Activated CD8-positive, alpha-beta T cell treated with anti-CD3 and anti-CD28 coated beads for 36 hours (primary cell): ENCODE measurements around the gene R3HDM2. TPM values are rescaled to one million over a fixed set of nuclear protein-coding genes. Genes with fewer than 3 reads are reported as not detected.

Source experiments
- ATAC-seq: fragments of 200-7000 bp; cut with Tn5 transposase; one replicate; pipeline ENCODE4 v1.10.0; 2021; ENCODE audit warnings: mild to moderate bottlenecking, moderate library complexity
- CTCF ChIA-PET: fragments of 350-600 bp; sonication (Branson Sonifier 250); formaldehyde crosslinking; loops from one replicate; lab custom pipeline; 2021; ENCODE audit warnings: antibody characterized with exemption; lab: Charles Lee
- POLR2A ChIA-PET: fragments of 350-600 bp; sonication (Branson Sonifier 250); formaldehyde crosslinking; loops from one replicate; lab custom pipeline; 2021; ENCODE audit warnings: antibody characterized with exemption; lab: Charles Lee
- DNase-seq: peaks from one replicate; pipeline ENCODE4 v3.0.0-alpha.2; 2020
- H3K27ac Mint-ChIP-seq: one replicate; pipeline ENCODE4 v1.8.0; 2021; ENCODE audit warnings: mild to moderate bottlenecking, mixed read lengths
- H3K27me3 Mint-ChIP-seq: one replicate; pipeline ENCODE4 v1.8.0; 2021; ENCODE audit warnings: mixed read lengths
- H3K36me3 Mint-ChIP-seq: one replicate; pipeline ENCODE4 v1.8.0; 2021; ENCODE audit warnings: low read depth, mixed read lengths
- H3K4me1 Mint-ChIP-seq: one replicate; pipeline ENCODE4 v1.8.0; 2021; ENCODE audit warnings: low read depth, mixed read lengths
- H3K4me3 Mint-ChIP-seq: one replicate; pipeline ENCODE4 v1.8.0; 2021; ENCODE audit warnings: mild to moderate bottlenecking, moderate library complexity, mixed read lengths
- H3K9me3 Mint-ChIP-seq: one replicate; pipeline ENCODE4 v1.8.0; 2021; ENCODE audit warnings: mixed read lengths
- intact Hi-C: fragments of 100-400 bp; cut with micrococcal nuclease; formaldehyde crosslinking; loops from one replicate; pipeline ENCODE4 v1.10.0; 2022
- total RNA-seq, 2 experiments: library from RNA; stranded (reverse); gene quantifications; one replicate each; pipeline ENCODE4 v1.2.3, GENCODE V29; 2021
- TF ChIP-seq, protein P1 (sequence below): fragments of 200-600 bp; IDR thresholded peaks from one replicate; pipeline ENCODE4 v1.8.0; 2022; ENCODE audit warnings: antibody characterized with exemption, mild to moderate bottlenecking

R3HDM2 gene
- total RNA-seq, 2 experiments from 2014 or later = 33.2 to 44.0 TPM

DNA sequence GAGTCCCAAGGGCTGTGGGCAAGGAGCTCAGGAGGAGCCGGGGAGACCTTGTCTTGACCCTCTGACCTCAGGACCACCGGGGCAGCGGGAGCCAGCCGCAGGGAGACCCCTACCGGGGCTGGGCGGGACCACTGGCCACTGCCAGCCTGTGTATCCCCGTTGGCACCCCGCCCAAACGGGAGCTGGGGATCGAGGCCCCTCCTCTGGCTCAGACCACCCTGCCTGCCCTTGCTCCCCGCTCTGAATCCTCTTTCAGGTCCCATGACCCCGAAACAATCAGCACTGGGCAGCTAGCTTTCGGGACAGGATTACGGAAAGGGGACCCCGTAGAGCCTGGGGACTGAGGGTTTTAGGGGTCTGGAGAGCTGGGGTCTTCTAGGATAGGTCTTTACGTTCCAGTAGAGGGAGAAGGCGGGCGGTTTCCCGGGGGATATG is 30.0 kb upstream of the R3HDM2 start:
- TF ChIP-seq, protein P1, sequence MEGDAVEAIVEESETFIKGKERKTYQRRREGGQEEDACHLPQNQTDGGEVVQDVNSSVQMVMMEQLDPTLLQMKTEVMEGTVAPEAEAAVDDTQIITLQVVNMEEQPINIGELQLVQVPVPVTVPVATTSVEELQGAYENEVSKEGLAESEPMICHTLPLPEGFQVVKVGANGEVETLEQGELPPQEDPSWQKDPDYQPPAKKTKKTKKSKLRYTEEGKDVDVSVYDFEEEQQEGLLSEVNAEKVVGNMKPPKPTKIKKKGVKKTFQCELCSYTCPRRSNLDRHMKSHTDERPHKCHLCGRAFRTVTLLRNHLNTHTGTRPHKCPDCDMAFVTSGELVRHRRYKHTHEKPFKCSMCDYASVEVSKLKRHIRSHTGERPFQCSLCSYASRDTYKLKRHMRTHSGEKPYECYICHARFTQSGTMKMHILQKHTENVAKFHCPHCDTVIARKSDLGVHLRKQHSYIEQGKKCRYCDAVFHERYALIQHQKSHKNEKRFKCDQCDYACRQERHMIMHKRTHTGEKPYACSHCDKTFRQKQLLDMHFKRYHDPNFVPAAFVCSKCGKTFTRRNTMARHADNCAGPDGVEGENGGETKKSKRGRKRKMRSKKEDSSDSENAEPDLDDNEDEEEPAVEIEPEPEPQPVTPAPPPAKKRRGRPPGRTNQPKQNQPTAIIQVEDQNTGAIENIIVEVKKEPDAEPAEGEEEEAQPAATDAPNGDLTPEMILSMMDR = no peak
- H3K4me1 Mint-ChIP-seq = peaks cover 50% of the 10 kb centered on the region
- no peaks in the 10 kb centered on the region for H3K36me3 Mint-ChIP-seq
- H3K9me3 Mint-ChIP-seq = no peaks in the 10 kb centered on the region
- intact Hi-C loops = no loop called here
- H3K4me3 Mint-ChIP-seq = peak overlapping the region; percentile 86
- POLR2A ChIA-PET = interaction anchor here (0.8 to 5.8 kb wide), 6 partner anchors 9 to 59 kb away, joined by 3 to 50 read pairs (median 6); partner anchors contain the start of gene ARHGAP9
- DNase-seq = no peak
- H3K27me3 Mint-ChIP-seq = peaks cover 4% of the 10 kb centered on the region
- no peak for ATAC-seq
- no peak overlapping the region for H3K27ac Mint-ChIP-seq
- CTCF ChIA-PET = interaction anchor here (1.1 to 6.8 kb wide), 9 partner anchors 8 to 219 kb away, joined by 3 to 152 read pairs (median 6); partner anchors contain the start of genes ARHGAP9 and INHBC

- TF ChIP-seq, protein P1 = no peak
- ATAC-seq (no peak), DNase-seq (peak; percentile 58)
- CTCF ChIA-PET = interaction anchor here (1.1 to 6.8 kb wide), 9 partner anchors 8 to 219 kb away, joined by 3 to 152 read pairs (median 6); partner anchors contain the start of genes ARHGAP9 and INHBC
- peaks cover 54% of the 10 kb centered on the region for H3K4me1 Mint-ChIP-seq
- H3K27me3 Mint-ChIP-seq = peaks cover 4% of the 10 kb centered on the region
- no peaks in the 10 kb centered on the region for H3K36me3 Mint-ChIP-seq
- H3K4me3 Mint-ChIP-seq = peak overlapping the region; percentile 86
- POLR2A ChIA-PET = interaction anchor here (0.8 to 5.8 kb wide), 6 partner anchors 9 to 59 kb away, joined by 3 to 50 read pairs (median 6); partner anchors contain the start of gene ARHGAP9
- intact Hi-C loops = no loop called here
- no peaks in the 10 kb centered on the region for H3K9me3 Mint-ChIP-seq
- no peak overlapping the region for H3K27ac Mint-ChIP-seq
Measured at GRCh38 chr12:57460468-57460784, 29.6 kb upstream of the R3HDM2 start.

DNA sequence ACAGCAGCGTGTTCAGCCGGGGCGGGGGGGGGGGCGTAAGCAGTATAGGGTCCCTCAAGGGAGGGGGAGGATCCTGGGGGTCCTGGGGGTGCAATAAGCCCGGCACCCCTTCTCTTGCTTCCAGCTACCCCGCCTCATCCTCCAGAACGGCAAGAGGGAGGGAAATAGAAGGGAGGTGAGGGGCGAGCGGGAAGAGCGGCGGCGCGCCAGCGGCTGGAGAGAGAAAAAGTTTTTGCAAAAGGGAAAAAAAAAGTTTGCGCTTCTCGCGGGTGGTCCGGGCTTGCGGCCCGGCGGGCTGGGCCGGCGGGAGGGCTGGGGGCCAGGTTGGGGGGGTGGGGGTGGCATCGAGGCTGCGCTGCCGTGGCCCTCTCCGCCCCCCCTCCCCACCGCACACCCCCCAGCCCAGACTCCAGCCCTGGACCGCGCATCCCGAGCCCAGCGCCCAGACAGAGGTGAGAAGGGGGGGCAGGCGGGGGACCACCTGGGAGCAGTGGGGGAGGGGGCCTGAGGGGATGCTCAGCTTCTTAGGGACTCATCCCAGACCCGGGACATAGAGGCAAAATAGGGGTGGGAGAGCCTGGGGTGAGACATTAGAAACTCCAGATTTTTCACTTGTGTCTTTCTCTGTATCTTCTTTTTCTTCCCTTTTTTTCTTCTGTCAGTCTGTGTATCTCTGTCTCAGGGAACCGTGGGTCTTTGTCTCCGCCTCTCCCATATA is 29.1 kb upstream of the R3HDM2 start, which contains the start of gene GLI1:
Gene GLI1, plus strand, starts transcription at position 36 of the 718 bp plus-strand sequence. CDS start 3,907 bp downstream, outside the sequence.
- H3K36me3 Mint-ChIP-seq = no peaks in the 10 kb centered on the region
- peak within 1 kb of the TSS; percentile 96 for H3K27ac Mint-ChIP-seq
- no peaks in the 10 kb centered on the region for H3K9me3 Mint-ChIP-seq
- TF ChIP-seq, protein P1 = no peak
- peaks cover 57% of the 10 kb centered on the region for H3K4me1 Mint-ChIP-seq
- DNase-seq = no peak
- POLR2A ChIA-PET = interaction anchor here (1.0 to 5.8 kb wide), 6 partner anchors 9 to 58 kb away, joined by 3 to 50 read pairs (median 7); partner anchors contain the start of gene ARHGAP9
- CTCF ChIA-PET = interaction anchor here (1.0 to 6.8 kb wide), 34 partner anchors 7 to 381 kb away, joined by 3 to 152 read pairs (median 5); partner anchors contain the start of genes ARHGAP9, INHBC, NEMP1 and OS9
- H3K27me3 Mint-ChIP-seq = peaks cover 4% of the 10 kb centered on the region
- intact Hi-C loops = loop anchor here (5.0 to 10.0 kb wide), 2 partner anchors 155 to 198 kb away; no protein-coding TSS in a partner anchor
- ATAC-seq = no peak
- peak within 1 kb of the TSS; percentile 86 for H3K4me3 Mint-ChIP-seq

DNA sequence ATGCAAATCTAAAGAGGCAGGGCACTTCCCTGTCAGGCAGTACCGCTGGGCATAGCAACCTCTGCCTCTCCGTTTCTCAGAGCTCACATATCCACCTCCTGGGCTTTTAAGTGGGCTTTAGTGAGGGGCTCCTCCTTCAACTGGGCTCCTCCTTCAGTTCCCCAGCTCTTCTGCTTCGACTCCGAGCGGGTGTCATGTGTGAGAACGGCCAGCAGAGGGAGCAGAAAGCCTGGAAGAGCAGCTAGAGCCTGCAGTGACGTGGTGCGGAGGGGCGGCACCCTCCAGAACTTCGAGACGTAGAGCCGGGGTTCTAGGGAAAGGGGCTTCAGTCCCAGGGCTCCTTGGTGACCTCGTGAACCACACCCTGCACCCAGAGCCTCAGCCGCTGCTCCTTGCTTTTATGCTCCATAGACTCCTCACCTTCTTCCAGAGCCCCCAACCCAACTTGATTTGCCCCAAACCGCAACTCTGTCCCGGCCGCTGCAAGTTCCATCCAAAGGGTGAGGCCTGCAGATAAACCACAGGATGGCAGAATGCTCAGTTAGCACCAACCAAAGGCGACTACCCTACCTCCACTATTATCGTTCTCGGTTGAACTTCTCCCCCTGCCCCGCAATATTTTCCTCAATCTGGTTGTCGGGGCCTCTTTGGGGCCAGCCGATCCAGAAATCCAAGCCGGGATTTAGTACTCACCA is 28.4 kb upstream of the R3HDM2 start:
- H3K27me3 Mint-ChIP-seq = peaks cover 4% of the 10 kb centered on the region
- H3K36me3 Mint-ChIP-seq = no peaks in the 10 kb centered on the region
- CTCF ChIA-PET = interaction anchor here (0.6 to 6.8 kb wide), 62 partner anchors 9 to 380 kb away, joined by 3 to 152 read pairs (median 4); partner anchors contain the start of genes ARHGAP9, DDIT3, INHBC and NEMP1
- POLR2A ChIA-PET = interaction anchor here (0.5 to 5.8 kb wide), 10 partner anchors 9 to 238 kb away, joined by 3 to 50 read pairs (median 3); partner anchors contain the start of gene ARHGAP9
- peak; percentile 75 for ATAC-seq
- peak overlapping the region; percentile 86 for H3K4me3 Mint-ChIP-seq
- DNase-seq = peak; percentile 98
- H3K27ac Mint-ChIP-seq = peak overlapping the region; percentile 96
- H3K9me3 Mint-ChIP-seq = no peaks in the 10 kb centered on the region
- intact Hi-C loops = loop anchor here (5.0 to 10.0 kb wide), 2 partner anchors 154 to 197 kb away; no protein-coding TSS in a partner anchor
- peaks cover 63% of the 10 kb centered on the region for H3K4me1 Mint-ChIP-seq
- TF ChIP-seq, protein P1 = peak; percentile 90
